ENCODE data around the gene CCDC50. TPM values are rescaled to one million over a fixed set of nuclear protein-coding genes. Genes with fewer than 3 reads are reported as not detected.

CCDC50 gene
- total RNA-seq, 1 donor from 2014 or later: 55.9 TPM

DNA sequence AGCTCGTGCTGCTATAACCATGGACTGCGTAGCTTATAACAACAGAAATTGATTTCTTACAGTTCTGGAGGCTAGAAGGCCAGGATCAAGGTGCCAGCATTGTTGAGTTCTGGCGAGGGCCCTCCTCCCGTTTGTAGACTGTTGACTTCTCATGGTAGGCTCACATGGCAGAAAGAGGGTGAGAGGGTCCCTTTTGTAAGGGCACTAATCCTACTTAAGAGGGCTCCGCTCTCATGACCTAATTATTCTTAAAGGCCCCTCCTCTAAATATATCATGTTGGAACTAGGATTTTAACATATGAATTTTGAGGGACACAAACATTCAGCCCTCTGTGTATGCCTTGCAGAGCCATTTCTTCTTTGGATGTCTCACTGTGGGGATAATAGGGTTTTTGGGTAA lies 103.0 kb downstream of the CCDC50 start:
- Mint-ChIP-seq H3K36me3 (ENCODE audit: low read depth) (no peaks in the 10 kb centered on the region), H3K4me3 (ENCODE audit: unreplicated experiment) (no peak overlapping the region), H3K27ac (ENCODE audit: unreplicated experiment) (no peak overlapping the region), H3K27me3 (ENCODE audit: low read depth) (peaks cover 20% of the 10 kb centered on the region), H3K4me1 (ENCODE audit: low read depth) (no peaks in the 10 kb centered on the region), H3K9me3 (ENCODE audit: low read depth) (peaks cover 3% of the 10 kb centered on the region)
- no peak for DNase-seq (ENCODE audit: low spot score)
- TF ChIP-seq, protein P1, sequence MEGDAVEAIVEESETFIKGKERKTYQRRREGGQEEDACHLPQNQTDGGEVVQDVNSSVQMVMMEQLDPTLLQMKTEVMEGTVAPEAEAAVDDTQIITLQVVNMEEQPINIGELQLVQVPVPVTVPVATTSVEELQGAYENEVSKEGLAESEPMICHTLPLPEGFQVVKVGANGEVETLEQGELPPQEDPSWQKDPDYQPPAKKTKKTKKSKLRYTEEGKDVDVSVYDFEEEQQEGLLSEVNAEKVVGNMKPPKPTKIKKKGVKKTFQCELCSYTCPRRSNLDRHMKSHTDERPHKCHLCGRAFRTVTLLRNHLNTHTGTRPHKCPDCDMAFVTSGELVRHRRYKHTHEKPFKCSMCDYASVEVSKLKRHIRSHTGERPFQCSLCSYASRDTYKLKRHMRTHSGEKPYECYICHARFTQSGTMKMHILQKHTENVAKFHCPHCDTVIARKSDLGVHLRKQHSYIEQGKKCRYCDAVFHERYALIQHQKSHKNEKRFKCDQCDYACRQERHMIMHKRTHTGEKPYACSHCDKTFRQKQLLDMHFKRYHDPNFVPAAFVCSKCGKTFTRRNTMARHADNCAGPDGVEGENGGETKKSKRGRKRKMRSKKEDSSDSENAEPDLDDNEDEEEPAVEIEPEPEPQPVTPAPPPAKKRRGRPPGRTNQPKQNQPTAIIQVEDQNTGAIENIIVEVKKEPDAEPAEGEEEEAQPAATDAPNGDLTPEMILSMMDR (IDR thresholded peaks at IDR 0.05): no peak

DNA sequence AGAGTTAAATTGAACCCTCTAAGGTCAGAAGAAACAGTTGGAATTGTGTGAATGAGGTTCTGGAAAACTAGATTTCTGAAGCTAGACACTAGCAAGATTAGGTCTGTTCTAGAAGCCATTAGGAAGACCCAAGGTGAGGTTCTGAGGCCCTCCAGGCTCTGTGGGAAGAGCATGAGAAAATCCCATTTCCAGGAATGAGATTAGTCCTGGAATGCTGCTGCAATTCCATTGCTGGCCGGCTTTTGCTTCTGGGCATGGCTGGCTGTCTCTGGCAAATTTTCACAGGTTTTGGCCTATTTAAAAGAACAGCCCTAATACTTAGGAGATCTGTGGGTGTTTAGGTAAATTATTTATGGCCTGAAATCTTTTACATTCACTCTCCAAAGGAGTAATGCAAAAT lies 104.8 kb downstream of the CCDC50 start:
- Mint-ChIP-seq H3K36me3 (ENCODE audit: low read depth) (no peaks in the 10 kb centered on the region), H3K27me3 (ENCODE audit: low read depth) (peaks cover 26% of the 10 kb centered on the region), H3K4me1 (ENCODE audit: low read depth) (no peaks in the 10 kb centered on the region), H3K9me3 (ENCODE audit: low read depth) (peaks cover 3% of the 10 kb centered on the region), H3K27ac (ENCODE audit: unreplicated experiment) (no peak overlapping the region), H3K4me3 (ENCODE audit: unreplicated experiment) (no peak overlapping the region)
- no peak for DNase-seq (ENCODE audit: low spot score)
- TF ChIP-seq, protein P1 (IDR thresholded peaks at IDR 0.05): no peak

DNA sequence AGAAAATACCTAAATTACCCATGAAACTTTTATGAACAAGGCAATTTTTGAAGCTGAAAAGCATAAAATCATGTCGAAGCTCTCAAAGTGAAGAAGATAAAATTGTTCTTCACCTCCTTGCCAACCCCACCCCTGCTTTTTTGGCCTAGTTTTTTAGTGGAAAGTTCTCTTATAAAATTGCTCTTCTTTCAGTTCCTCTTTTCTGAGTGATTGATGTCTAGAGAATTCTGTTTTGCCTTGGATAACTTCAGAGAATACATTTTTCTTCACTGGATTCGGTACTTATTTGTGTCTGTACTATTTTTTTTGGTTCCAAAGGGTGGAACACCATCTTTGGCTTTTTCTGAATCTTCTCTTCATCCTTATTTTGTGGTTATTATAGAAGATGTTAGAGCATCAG lies 106.8 kb downstream of the CCDC50 start:
- Mint-ChIP-seq H3K9me3 (ENCODE audit: low read depth) (peaks cover 10% of the 10 kb centered on the region), H3K27me3 (ENCODE audit: low read depth) (peaks cover 27% of the 10 kb centered on the region), H3K36me3 (ENCODE audit: low read depth) (no peaks in the 10 kb centered on the region), H3K4me3 (ENCODE audit: unreplicated experiment) (no peak overlapping the region), H3K27ac (ENCODE audit: unreplicated experiment) (no peak overlapping the region), H3K4me1 (ENCODE audit: low read depth) (no peaks in the 10 kb centered on the region)
- TF ChIP-seq, protein P1 (IDR thresholded peaks at IDR 0.05): no peak
- no peak for DNase-seq (ENCODE audit: low spot score)

DNA sequence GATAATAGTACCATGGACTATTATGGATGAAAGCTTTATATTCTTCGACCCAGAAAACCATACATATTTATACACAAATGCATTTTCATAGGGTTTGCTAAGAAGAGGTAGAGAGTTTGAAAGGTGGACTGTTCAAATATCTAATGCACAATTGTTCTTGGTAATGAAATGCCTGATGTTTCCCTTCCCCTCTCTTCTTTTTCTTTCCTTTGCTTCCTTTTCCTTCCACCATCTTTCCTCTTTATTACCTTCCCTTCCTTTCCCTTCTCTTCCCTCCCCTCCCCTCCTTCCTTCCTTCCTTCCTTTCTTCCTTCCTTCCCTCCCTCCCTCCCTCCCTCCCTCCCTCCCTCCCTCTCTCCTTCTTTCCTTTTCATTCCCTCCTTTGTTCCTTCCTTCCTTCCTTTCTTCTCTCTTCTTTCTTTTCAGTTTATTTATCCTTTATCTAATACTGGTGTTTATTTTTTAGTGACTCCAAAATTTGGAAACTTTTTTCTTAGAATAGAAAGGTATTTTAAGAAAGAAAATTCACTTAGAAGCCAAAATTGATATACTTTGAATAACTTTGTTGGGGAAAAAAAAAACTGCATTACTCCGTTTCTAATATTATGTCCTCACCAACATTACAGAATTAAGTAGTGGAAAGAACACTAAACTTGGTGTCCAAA lies 109.1 kb downstream of the CCDC50 start:
- Mint-ChIP-seq H3K4me1 (ENCODE audit: low read depth) (no peaks in the 10 kb centered on the region), H3K9me3 (ENCODE audit: low read depth) (peaks cover 7% of the 10 kb centered on the region), H3K27me3 (ENCODE audit: low read depth) (peaks cover 35% of the 10 kb centered on the region), H3K27ac (ENCODE audit: unreplicated experiment) (no peak overlapping the region), H3K36me3 (ENCODE audit: low read depth) (no peaks in the 10 kb centered on the region), H3K4me3 (ENCODE audit: unreplicated experiment) (no peak overlapping the region)
- no peak for DNase-seq (ENCODE audit: low spot score)
- TF ChIP-seq, protein P1 (IDR thresholded peaks at IDR 0.05): no peak

DNA sequence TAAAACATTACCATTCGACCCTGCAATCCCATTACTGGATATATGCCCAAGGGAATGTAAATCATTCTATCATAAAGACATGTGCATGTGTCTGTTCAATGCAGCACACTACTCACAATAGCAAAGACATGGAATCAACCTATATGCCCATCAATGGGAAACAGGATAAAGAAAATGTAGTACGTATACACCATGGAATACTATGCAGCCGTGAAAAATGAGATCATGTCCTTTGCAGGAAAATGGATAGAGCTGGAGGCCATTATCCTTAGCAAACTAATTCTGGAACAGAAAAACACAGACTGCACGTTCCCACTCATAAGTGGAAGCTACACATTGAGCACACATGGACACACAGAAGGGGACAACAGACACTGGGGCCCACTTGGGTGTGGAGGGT lies 111.3 kb downstream of the CCDC50 start:
- TF ChIP-seq, protein P1 (IDR thresholded peaks at IDR 0.05): no peak
- no peaks in the 10 kb centered on the region for H3K36me3 Mint-ChIP-seq (ENCODE audit: low read depth)
- peaks cover 34% of the 10 kb centered on the region for H3K27me3 Mint-ChIP-seq (ENCODE audit: low read depth)
- no peak overlapping the region for H3K27ac Mint-ChIP-seq (ENCODE audit: unreplicated experiment)
- H3K4me1 Mint-ChIP-seq (ENCODE audit: low read depth): no peaks in the 10 kb centered on the region
- peaks cover 7% of the 10 kb centered on the region for H3K9me3 Mint-ChIP-seq (ENCODE audit: low read depth)
- H3K4me3 Mint-ChIP-seq (ENCODE audit: unreplicated experiment): no peak overlapping the region
- DNase-seq (ENCODE audit: low spot score): no peak

Data from chondrocyte (in vitro differentiated cells).